GM19438 (cell line): ENCODE measurements around the gene DHTKD1.
"Not testable (repeated sequence)": the region's sequence is repeated elsewhere in the genome, so short reads cannot be mapped to it uniquely, and the experiment has no call there.

Source experiments
- ATAC-seq: cut with Tn5 transposase; IDR thresholded peaks from one replicate; pipeline ENCODE4 v1.9.1; 2021; ENCODE audit warnings: low read depth; ENCODE audit not compliant: unreplicated experiment

DHTKD1 gene

DNA sequence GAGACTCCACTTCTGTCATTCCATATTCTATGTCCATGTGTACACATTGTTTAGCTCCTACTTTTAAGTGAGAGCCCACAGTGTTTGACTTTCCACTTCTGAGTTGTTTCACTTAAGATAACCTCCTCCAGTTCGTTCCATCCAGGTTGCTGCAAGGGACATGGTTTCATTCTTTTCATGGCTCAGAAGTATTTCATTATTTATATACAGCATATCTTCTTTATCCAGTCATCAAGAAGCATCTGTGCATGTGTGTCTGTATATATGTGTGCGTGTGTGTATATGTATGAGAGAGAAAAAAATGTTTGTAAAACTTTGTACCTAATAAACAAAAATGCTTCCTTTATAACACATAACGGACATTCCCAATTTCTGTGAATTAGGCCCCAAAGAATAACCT, 66.9 kb downstream of the DHTKD1 start:
- no peak for ATAC-seq

DNA sequence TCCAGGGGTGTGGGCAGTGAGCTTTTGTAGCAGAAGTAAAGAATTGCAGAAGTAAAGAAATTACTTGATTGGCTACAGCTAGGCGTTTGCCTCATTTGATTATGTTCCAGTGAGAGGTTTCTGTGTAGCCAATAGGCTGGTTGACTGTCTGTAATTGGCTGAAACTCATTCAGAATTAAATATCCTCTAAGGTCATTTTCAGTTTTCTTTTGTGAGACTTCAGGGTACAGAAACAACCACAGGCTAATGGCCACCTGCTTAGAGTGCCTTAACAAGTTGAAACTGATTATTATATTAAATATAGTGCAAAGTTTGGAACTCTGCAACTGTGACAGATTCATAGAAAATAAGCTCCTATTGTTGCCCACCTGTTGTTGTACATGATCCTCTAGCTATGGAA, 71.3 kb downstream of the DHTKD1 start:
- ATAC-seq, result no peak

DNA sequence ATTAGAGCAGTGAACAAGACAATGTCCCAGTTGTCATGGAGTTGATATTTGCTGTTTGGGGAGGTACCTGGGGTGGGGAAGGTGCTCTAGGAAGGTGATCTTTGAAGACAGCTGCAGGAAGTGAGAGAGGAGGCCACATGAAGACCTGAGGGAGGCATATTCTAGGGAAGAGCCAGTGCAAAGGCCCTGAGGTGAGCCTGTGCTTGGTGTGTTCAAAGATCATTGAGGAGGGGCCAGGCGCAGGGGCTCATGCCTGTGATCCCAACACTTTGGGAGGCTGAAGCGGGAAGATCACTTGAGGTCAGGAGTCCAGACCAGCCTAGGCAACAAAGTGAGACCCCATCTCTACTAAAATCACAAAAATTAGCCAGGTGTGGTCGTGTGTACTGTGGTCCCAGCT, 75.8 kb downstream of the DHTKD1 start:
- no peak for ATAC-seq

DNA sequence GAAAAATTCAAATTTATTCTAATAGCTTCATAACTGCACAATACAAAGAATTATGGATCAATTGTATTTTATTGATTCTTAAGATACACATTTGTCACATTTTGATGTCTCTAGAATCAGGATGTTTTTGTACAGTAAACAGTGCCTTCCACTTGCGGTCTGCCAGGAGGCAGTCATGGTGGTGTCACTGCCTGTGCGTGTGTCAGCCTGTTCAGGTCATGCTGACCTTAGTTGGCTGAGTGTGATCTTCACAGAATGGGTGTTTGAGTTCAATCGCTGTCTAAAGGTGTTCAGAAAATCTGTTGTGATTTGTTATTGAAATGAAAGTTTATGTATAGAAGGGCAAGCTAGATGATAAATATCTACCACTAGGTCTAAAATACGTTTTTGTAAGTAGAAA, 81.4 kb downstream of the DHTKD1 start:
- no peak for ATAC-seq

DNA sequence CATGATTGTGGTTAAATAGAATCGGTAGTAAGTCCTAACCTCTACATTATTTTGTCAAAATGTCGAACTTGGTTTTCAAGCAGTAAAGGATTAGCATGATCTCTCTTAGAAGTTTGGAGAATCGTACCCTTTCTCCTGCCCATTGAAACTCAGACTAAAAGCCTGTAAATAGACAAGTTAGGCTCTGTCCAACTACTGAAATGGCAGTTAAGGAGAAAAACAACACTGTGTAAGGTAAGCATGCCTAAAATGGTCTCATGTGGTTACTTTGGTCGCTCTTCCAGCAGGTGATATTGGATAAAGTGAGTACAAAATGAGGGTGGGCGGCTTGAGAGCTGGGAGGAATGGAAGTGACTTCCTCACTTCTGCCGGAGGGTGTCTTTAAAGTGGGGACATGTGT, 85.8 kb downstream of the DHTKD1 start:
- ATAC-seq, result no peak

DNA sequence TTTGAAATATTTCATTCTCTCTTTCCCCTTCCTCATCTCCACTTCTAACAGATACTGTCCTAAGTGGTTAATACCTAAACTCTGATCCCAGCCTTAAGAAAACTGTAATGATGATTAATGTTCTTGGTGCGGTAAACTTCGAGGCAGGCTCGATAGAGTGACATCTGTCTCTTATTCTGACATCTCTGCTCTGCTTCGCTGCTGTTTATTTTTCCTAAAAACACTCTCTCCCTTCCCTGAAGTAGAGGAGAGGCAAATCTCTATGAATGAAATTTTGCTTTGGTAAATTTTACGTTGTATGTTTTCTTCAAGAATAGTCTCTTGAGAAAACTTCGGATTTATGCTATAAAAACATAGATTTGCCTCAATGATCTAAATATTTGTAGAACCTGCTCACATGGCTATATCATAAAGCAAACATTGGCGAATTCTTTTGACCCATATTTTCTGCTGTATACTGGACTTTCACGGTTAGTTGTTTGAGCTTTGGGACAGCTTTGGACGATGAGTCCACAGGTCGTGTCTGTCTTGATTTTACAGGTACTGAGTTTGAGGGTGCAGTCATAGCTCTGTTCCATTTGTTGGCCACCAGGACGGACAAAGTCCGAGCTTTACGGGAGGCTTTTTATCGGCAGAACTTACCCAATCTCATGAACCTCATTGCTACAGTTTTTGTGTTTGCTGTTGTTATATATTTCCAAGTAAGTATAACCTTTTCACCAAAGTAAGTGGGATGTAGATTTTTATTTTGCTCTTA, 87.8 kb downstream of the DHTKD1 start:
- no peak for ATAC-seq

DNA sequence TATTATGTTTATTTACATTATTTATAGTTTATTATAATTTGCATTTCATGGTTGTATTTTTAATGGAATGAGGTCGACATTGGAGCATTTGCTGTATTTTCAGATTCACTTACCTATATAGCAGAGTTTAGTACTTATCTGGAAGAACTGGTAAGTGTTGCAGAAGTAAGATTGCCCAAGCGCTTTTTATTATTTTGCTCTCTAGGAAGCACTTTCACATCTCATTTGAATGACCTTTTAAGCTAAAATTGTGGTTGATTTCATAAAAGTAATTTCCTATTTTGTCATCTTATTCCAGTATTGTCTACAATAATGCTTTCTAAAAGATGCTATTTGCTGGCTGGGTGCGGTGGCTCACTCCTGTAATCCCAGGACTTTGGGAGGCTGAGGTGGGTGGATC, 89.4 kb downstream of the DHTKD1 start:
- ATAC-seq, result no peak

DNA sequence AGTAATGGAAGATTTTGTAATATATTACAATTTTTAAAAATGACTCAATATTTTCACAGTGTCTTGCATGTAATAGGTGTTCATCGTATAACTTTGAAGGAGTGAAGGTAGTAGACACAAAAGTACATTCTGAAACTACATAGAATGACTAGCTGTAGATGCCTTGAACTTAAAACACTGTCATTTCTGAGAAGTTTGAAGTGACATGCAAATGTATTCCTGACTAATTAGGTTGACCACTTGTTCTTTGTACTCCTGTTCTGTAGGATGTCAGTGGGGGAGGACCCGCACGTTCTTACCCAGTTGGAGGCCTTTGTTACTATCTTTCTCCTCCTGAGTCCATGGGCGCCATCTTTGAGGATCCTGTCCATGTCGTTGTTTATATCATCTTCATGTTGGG, 91.9 kb downstream of the DHTKD1 start:
- ATAC-seq, result no peak

DNA sequence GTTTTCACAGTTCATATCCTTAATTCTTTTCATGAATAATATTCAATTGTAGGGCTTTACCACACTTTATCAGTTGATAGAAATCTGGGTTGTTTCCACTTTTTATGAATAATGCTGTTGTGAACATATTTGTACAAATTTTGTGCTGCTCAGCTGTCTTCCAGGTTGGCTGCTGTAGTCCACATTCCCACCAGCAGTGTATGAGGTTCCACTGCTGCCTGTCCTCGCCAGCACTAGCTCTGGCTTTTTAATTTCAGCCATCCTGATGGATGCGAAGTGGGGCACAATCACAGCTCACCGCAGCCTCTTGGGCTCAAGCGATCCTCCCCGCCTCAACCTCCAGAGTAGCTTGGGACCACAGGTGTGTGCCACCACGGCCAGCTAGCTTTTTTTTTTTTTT, 94.2 kb downstream of the DHTKD1 start:
- no peak for ATAC-seq

DNA sequence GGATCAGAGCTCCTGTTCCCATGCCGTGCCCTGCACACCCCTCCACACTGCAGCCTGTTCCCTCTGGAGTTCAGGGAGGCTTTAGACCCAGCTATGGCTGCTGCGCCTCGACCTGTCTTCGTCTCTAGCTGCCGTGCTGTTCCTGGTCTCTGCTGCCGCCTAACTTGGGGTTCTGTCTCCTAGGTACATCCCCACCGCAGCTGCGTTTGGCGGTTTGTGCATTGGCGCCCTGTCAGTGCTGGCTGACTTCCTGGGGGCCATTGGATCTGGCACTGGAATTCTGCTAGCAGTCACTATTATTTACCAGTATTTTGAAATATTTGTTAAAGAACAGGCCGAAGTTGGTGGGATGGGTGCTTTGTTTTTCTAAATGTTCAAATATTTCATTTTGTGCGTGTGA, 95.3 kb downstream of the DHTKD1 start:
- no peak for ATAC-seq

DNA sequence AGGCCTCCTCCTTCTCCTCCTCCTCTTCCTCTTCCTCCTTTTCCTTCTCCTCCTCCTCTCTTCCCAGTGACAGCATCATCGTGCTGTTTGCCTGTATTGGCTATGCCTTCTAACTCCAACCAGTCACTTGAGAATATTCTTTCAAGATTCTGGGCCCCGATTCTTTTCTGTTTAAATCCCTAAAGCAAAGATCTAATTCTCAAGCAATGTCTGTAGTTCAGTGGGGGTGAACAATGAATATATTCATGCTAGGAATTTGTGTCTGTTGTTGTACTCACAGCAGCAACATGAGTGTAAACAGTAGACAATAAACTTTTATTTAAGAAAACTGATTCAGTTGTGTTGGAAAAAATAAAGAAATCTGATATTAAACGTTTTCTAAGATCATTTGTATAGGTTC, 96.3 kb downstream of the DHTKD1 start:
- ATAC-seq, result no peak

DNA sequence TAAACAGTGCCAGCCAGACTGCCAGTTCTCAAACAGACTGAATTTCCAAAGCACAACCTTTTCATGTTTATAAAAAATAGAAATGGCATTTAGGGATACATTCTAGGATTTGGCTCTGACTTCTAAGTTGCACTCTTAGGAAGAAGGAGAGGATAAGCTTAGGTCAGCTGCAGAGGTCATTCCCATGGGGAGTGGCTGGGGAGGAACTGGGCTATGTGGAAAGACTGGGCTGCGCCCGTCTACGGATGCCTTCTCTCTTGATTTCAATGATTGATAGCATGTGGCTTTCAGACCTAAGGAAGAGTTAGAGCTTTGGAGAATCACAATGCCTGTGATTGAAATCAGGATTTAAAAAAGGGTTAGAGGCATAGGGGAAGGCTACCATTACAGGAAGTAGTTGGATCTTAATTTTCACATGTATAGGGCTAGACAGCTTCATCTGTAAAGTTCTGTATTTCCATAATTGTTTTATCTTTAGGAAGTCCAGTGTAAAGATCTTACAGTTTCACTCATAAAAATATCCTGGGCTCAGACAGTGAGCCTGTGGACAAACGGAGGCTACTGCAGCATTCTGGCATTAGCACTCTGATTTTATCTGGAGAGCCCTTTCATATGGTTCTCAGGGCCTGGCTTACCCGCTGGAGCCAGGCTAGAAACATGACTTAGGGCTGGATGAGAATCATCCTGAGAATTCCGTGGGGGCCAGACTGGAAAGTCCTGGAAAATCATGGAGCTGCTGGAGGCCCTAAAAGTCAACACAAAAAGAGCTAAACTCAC, 97.4 kb downstream of the DHTKD1 start:
- no peak for ATAC-seq

DNA sequence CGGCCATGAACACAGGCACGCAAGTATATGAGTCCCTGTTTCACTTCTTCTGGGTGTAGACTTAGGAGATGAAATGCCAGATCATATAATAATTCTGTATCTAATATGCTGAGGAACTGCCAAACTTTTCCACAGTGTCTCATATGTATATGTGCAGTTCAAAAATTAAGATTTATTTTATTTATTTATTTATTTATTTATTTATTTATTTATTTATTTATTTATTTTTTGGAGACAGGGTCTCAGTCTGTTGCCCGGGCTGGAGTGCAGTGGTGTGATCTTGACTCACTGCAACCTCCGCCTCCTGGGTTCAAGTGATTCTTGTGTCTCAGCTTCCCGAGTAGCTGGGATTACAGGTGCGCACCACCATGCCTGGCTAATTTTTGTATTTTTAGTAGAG, 102.8 kb downstream of the DHTKD1 start:
- not testable (repeated sequence) for ATAC-seq
